Glomerular visceral epithelial cell (primary cell): ENCODE results near the gene NISCH.
A peak's percentile ranks its signal among the peaks of the same experiment; 100 is the strongest.

Source experiments
- DNase-seq: peaks from one replicate; pipeline ENCODE4 v3.0.0-alpha.2; 2016; ENCODE audit errors: extremely low spot score

Gene NISCH

GRCh38 chr3:52455283-52456168 is at the start of gene NISCH:
Gene NISCH, plus strand, starts transcription at chr3:52455604. Its CDS starts 38 bp downstream, at chr3:52455642.
- peak; percentile 88 for DNase-seq

DNA sequence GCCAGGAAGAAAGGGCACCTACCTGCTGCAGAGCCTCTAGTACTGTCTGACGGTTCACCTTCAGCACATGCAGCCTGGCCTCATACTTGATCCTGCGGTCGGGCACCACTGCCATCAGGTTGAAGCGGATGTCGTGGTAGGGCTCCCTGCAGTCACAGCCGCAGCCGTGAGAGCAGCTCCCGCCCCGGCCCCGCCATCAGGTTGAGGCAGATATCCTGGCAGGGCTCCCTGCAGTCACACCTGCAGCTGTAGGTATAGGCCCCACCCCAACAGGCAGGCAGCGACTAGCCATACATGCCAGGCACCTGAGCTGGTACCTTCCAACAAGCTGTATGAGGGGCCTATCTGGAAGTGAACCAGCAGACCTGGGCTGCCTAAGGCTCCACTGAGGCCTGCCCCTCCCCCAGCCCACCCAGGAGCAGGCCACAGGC is 49.2 kb upstream of the NISCH start:
- DNase-seq, result no peak

DNA sequence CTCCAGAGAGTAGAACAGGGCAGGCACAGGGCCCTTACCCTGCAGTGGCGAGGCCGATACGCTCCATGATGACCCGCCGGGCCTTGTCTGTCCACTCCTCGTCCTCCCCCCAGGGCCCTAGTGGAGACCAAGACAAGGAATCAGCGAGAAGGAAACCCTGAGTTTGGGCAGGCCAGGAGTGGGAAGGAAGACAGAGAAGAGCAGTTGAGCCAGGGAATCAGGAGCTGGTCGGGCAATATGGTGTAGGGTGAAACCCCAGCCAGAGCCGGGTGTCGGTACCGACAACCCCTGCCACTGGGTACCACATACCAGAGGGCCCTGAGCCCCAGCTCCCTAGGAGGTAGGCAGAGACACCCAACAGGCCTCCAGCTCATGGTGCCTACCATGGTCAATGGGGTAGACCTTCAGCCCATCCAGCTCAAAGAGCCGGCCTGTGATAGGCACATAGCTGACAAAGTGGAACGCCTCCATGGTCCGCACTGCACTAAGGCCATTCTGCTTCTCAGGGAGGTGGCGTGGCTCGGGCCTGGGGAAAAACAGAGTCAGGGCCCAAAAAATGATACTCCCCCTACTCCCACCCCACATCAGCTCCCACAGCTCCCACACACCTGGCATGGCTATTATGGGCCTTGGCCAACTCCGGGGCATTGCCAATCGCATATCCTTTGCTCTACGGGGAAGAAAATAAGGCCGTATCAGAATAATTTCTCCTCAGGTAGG is 48.5 kb upstream of the NISCH start:
- DNase-seq, result no peak

DNA sequence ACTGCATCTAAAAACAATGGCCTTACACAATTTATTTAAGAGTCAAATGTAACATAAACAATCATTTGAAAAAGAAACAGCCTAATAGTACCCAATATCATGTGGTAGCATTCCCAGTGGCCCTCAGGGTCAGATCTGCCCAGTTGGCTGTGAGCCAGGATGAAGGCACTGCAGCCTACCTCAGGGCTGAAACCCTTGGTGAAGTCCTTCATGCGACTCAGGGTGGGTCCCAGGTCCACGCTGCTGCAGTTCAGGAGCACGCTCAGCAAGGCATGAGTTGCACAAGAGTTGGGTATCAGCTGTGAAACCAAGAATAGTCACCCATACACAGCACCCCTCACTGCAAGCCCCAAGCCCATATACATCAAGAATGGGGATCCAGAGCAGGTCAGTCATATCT is 47.6 kb upstream of the NISCH start:
- DNase-seq, result no peak

- DNase-seq, result no peak
These were observed 46.9 kb upstream of the NISCH start for GRCh38 chr3:52408466-52408865.

DNA sequence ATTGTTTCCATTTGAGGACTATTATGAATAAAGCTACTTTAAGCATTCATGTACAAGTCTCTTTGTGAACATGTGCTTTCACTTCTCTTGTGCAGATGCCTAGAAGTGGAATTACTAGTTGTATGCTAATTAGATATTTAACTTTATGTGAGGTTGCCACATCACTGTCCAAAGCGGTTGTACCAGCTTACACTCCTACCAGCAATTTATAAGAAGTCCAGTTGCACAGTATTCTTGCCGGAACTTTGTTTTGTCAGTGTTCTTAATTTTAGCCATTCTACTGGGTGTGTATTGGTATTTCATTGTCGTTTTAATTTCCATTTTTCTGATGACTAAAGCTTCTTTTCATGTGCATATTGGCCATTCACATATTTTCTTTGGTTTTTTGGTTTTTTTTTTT is 39.6 kb upstream of the NISCH start:
- no peak for DNase-seq

DNA sequence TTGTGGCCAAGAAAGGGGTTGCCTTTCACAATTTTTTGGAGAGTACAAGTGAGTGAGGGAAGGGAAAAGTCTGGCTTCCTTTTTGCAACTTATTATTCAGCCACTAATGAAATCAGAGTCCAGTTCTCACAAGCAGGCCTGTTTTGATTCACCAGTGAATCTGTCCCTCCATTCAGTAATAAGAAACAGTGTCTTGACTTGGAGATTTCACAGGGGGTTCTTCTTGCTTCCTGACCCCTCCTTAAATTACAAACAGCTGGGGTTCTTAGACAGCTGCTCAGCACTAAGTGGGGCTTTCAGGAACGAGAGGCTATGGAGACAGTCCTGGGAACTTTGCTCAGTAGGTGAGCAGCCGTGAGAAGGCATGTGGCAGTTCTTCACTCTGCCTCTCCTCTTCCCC is 35.0 kb upstream of the NISCH start:
- no peak for DNase-seq

- no peak for DNase-seq
These were observed 32.7 kb upstream of the NISCH start for GRCh38 chr3:52422669-52423068.

- no peak for DNase-seq
These were observed 32.2 kb upstream of the NISCH start for GRCh38 chr3:52423173-52423572.

DNA sequence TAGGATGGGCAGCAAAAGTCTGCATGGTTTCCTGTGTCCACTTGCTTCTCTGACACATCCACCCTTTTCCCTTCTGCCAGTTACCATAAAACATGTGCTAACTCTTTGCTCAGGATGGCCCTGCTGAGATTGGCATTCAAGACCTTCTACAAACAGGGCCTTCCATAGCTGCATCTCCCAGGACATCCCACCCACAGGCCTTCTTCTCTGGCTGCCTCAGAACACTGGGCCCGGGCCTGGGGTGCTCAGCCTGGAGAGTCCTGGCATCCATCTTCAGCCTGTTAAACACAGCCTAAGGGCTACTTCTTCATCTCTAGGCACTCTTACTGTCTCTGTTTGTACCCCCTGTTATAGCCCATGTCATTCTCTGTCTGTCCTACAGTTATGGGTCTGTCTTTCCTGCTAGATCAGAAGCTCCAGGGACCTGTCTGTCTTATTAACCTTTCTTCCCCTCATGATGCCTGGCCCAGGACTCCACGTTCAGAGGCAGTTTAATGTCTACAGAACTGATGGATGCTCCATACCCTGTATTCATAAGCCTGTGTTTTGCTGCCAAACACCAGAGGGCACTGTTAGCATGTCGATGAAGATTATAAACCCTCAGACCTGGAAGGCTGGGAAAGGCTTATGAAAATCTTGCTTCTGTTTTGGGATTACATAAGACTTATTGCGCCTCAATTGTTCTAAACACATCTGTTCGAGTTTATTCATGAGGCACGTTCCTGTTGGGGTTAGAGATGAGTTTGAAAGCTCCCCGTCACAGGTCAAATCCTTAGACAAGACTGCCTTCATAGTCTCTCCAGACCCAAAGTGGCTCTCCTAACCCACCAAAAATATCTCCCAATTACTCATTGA is 27.0 kb upstream of the NISCH start:
- peak; percentile 62 for DNase-seq

GRCh38 chr3:52429031-52429430 is 26.4 kb upstream of the NISCH start:
- DNase-seq, result no peak

DNA sequence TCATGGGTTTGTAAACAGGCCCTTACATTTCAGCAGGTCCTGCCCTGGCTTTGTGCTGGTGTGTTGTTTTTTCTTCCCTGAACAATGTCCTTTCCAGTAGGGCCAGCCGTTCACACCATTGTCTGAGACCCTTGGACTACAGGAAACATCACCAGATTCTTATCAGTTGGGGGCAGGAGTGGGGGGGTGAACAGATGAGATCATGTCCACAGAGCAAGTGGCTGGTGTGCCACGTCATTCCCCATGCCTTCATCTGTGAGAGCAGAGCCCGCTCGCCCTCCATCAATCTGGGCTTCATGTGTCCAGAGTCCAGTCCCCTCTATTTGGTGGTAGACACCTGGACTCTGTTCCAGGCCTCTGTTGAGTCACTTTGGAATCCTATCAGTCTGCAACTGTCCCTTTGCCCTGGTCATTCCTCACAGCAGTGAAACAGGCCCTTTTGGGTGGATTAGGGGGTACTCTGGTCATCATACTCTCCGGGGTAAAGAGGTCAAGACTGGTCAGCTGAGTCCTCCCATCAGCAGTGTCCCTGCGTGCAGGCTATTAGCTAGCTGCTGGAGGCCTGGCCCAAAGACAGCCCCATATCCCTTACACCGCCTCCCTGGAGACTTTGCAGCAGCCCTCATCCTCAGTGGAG is 25.5 kb upstream of the NISCH start:
- no peak for DNase-seq

GRCh38 chr3:52430416-52430810 is 25.0 kb upstream of the NISCH start:
- DNase-seq, result no peak

DNA sequence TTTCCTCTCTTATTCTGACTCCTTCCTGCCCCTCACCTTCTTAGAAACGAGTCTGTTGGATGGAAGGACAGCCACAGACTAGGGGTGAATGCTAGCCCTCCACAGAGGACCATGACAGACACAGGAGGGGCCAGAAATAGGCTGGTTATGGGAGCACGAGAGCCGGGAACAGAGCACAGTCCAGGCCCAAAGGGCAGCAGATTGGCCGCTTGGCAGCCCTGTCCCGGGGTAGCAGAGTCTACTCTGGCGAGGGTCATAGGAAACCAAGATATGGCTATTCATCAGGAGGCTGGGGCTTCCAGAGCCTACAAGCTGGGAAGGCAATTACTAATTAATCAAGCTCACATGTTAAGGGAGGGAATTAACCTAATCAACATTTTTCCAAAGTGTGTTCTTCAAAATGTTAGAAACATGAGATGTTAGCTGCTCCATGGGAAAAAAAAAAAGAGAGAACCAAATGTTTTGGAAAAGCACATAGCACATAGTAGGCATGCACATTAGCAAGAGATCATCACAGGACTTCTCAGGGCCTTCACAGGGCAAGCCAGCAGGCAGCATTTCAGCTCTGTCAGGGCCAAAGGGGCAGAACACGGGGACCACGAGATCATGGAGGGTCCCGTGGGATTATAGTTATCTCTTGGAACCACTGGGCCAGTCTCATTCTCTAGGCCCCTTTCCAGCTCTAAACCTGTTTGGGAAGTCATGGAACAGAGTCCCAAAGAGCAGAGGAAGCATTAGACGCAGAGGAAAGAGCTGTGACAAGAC is 23.8 kb upstream of the NISCH start:
- DNase-seq, result no peak

GRCh38 chr3:52432225-52432624 is 23.2 kb upstream of the NISCH start:
- no peak for DNase-seq

DNA sequence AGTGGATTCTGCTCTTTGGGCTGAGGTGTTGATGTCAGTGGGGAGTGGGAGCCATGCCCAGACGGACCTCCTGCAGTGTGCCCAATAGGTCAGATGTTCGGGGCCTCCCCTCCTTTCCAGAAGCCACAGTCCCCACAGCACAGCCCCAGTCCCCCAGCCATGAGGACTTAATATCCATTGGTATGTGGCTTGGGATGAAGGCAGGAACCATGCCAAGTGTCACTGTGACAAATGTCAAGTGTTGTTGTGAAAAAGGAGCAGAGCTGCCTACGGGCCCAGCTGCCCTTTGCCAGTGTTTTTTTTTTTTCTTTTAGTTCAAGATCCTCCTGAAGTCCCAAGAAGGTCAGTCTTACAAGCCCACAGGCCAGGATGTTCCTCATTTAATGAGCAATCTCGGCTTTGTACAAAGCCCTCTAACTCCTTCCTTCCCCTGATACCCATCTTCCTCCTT is 22.7 kb upstream of the NISCH start:
- DNase-seq, result no peak

DNA sequence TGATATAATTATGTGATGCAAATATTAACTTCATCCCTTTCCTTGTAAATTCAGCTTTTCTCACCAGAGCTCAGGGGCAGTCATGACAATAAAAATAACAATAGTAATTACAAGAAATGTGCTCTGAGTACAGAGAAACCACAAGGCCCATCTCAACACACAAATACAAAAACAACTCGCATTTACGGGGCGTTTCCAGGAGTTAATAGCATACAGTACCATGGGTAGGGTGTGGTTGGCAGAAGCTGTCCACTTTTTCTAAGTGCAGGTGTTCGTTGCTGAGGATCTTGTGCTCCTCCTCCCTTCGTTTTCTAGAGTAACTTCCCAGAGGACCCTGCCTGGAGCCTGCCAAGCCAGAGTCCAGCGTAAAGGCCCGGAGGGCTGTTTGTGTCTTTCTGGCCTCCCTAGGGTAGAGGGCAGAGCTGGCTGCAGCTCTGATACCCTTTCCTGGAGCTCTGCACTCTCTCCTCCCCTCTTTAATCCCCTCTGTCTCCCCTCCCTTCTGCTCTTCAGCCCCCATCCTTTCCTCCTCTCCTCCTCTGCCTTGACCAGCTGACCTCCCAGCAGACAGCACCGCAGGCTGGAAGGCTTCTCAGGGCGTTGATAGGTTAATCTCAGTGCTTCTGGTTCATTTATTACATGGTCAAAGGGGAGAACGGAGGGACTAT is 21.9 kb upstream of the NISCH start:
- no peak for DNase-seq

DNA sequence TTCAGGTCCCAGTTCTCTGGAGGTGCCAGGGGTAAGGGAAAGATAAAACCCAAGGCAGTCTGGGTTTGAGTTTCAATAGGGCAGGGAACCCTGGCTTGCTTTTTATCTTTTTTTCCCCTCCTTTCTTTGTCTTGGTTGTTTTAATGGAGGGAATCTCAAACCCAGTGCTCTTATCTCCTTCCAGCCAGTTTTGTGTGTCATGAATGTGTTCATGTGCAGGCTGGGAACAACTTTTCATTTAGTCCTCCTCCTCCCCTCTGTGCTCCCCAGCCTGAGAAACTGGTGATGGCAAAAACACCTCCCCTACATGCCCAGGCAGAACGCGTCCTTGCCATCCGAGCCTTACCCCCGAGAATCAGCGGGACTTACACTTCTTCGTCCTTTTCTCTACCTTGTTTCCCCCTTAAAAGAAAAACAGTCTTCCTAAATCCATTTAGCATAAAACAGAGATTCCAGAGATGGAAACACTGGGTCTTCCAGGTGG is 21.4 kb upstream of the NISCH start:
- DNase-seq, result no peak

GRCh38 chr3:52434491-52435115 is 20.8 kb upstream of the NISCH start:
- no peak for DNase-seq
